ENCODE results near the gene ATP6V0B. TPM values are rescaled to one million over a fixed set of nuclear protein-coding genes. Genes with fewer than 3 reads are reported as not detected.

The ATP6V0B gene
- total and polyA plus RNA-seq, 3 donors from 2014 or later = 102 to 222 (median 173) TPM

GRCh38 chr1:43938383-43938782, 36.4 kb upstream of the ATP6V0B start:
- intact Hi-C loops (cut with DNase I; ENCODE audit: low total_unique reads) = loop anchor here (10.0 kb wide), 1 partner anchor 404 kb away; the partner anchor contains the start of gene PTPRF
- DNase-seq = no peak
- Histone ChIP-seq H3K27me3 (no peaks in the 10 kb centered on the region), H3K4me1 (peaks cover 14% of the 10 kb centered on the region), H3K36me3 (ENCODE audit: low read depth, missing control alignments) (no peaks in the 10 kb centered on the region), H3K9me3 (no peaks in the 10 kb centered on the region), H3K27ac (no peak overlapping the region), H3K4me3 (no peak overlapping the region)
- TF ChIP-seq CTCF (IDR thresholded peaks at IDR 0.05) = no peak
- TF ChIP-seq POLR2A (IDR thresholded peaks at IDR 0.05) = no peak
- WGBS, 2 donors = 88 to 92% methylated on average over 10 of the region's 10 CpGs

- Histone ChIP-seq H3K27me3 (no peaks in the 10 kb centered on the region), H3K36me3 (ENCODE audit: low read depth, missing control alignments) (no peaks in the 10 kb centered on the region), H3K4me1 (peaks cover 7% of the 10 kb centered on the region), H3K27ac (no peak overlapping the region), H3K9me3 (no peaks in the 10 kb centered on the region), H3K4me3 (no peak overlapping the region)
- no peak for DNase-seq
- WGBS, 2 donors = 62 to 74% methylated on average over 3 of the region's 3 CpGs
- TF ChIP-seq POLR2A (IDR thresholded peaks at IDR 0.05) (no peak), CTCF (IDR thresholded peaks at IDR 0.05) (no peak)
- intact Hi-C loops (cut with DNase I; ENCODE audit: low total_unique reads) = loop anchor here (10.0 kb wide), 1 partner anchor 404 kb away; the partner anchor contains the start of gene PTPRF
Observed at GRCh38 chr1:43938892-43939587, 35.7 kb upstream of the ATP6V0B start.

DNA sequence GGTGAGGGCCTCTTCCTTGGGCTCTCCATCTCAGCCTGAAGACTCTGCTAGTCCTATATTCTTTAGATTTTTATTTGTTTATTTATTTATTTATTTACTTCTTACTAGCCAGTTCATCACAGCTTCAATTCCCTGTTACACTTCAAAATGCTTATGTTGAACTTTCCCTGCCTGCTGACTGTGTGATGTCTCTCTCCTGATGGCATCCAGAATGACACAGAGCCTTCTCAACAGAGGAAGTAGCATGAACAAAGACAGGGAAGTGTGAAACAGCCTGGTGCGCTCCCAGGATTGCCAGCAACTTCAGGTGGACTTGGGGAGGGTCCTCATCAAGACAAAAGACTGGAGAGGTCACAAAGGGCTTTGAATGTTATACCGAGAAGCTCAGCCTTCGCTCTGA, 32.3 kb upstream of the ATP6V0B start:
- 92 to 96% methylated on average over 3 of the region's 3 CpGs for WGBS, 2 donors
- intact Hi-C loops (cut with DNase I; ENCODE audit: low total_unique reads) = no loop called here
- H3K4me3 ChIP-seq = no peak overlapping the region
- no peak overlapping the region for H3K27ac ChIP-seq
- peaks cover 9% of the 10 kb centered on the region for H3K4me1 ChIP-seq
- TF ChIP-seq POLR2A (IDR thresholded peaks at IDR 0.05) (no peak), CTCF (IDR thresholded peaks at IDR 0.05) (no peak)
- no peaks in the 10 kb centered on the region for H3K9me3 ChIP-seq
- H3K36me3 ChIP-seq (ENCODE audit: low read depth, missing control alignments) = no peaks in the 10 kb centered on the region
- DNase-seq = no peak
- H3K27me3 ChIP-seq = no peaks in the 10 kb centered on the region

- H3K4me1 ChIP-seq = peaks cover 21% of the 10 kb centered on the region
- intact Hi-C loops (cut with DNase I; ENCODE audit: low total_unique reads) = no loop called here
Observed at GRCh38 chr1:43944860-43945259, 29.9 kb upstream of the ATP6V0B start.

More at GRCh38 chr1:43944860-43945259, 29.9 kb upstream of the ATP6V0B start:
- H3K27ac ChIP-seq = no peak overlapping the region
- no peak for TF ChIP-seq POLR2A (IDR thresholded peaks at IDR 0.05)
- no peak for TF ChIP-seq CTCF (IDR thresholded peaks at IDR 0.05)
- WGBS, 2 donors = 100% methylated on average over 1 of the region's 1 CpG
- no peaks in the 10 kb centered on the region for H3K27me3 ChIP-seq
- no peaks in the 10 kb centered on the region for H3K9me3 ChIP-seq
- no peak for DNase-seq
- H3K4me3 ChIP-seq = no peak overlapping the region
- no peaks in the 10 kb centered on the region for H3K36me3 ChIP-seq (ENCODE audit: low read depth, missing control alignments)

Measured in testis (tissue), 3 donors.